ENCODE measurements around the gene PUM1.

Gene PUM1

GRCh38 chr1:30888391-30888790 is 177.1 kb downstream of the PUM1 start:
- no peak for FAIRE-seq

GRCh38 chr1:30887485-30888315 is 177.8 kb downstream of the PUM1 start:
- no peak for FAIRE-seq

- FAIRE-seq = no peak
These were observed 178.6 kb downstream of the PUM1 start for GRCh38 chr1:30886710-30887428.

- no peak for FAIRE-seq
These were observed 179.7 kb downstream of the PUM1 start for GRCh38 chr1:30885570-30886522.

- no peak for FAIRE-seq
These were observed 180.8 kb downstream of the PUM1 start for GRCh38 chr1:30884723-30885122.

- FAIRE-seq = no peak
These were observed 181.9 kb downstream of the PUM1 start for GRCh38 chr1:30883389-30884172.

- no peak for FAIRE-seq
These were observed 182.7 kb downstream of the PUM1 start for GRCh38 chr1:30882678-30883388.
